Smooth muscle cell of the brain vasculature (primary cell): Measurements from ENCODE around the gene PNKP.

Experiments
- DNase-seq: peaks from one replicate; pipeline ENCODE4 v3.0.0-alpha.2; 2012; ENCODE audit warnings: low read depth, low spot score

The PNKP gene

DNA sequence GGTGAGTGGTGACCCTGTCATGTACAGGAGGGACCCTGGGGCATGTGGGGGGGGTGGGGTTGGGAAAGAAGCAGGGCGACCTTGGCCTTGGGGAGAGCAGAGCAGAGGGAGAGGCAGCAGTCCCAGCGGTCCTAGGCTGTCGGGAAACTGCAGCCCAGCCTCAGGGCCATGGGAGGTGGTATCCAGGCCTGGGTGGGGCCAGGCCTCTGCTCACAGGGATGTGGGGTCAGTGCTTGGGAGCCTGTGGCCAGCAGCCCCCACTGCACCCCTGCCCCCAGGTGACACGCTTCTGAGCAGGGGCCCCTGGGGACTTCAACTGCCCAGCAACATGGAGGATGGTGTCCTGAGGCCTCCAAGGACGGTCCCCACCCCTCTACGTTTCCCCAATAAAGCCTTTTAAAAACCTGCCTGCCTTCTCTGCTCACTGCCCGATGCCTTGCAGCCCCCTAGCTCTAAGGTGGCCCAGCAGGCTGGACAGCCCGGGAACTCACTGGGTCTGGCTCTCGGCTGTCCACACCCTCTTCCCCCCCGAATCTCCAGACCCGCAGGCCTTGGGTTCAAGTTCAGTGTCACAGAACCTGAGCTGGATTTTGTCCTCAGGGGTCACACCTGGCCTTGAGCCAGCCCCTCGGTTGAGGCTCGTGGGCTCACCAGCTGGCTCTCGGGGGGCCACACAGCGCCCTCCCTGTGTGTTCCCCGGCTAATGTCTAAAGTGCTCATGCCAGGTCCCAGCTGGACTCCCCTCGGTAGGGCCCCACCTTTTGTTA lies 6.9 kb downstream of the PNKP start:
- no peak for DNase-seq

DNA sequence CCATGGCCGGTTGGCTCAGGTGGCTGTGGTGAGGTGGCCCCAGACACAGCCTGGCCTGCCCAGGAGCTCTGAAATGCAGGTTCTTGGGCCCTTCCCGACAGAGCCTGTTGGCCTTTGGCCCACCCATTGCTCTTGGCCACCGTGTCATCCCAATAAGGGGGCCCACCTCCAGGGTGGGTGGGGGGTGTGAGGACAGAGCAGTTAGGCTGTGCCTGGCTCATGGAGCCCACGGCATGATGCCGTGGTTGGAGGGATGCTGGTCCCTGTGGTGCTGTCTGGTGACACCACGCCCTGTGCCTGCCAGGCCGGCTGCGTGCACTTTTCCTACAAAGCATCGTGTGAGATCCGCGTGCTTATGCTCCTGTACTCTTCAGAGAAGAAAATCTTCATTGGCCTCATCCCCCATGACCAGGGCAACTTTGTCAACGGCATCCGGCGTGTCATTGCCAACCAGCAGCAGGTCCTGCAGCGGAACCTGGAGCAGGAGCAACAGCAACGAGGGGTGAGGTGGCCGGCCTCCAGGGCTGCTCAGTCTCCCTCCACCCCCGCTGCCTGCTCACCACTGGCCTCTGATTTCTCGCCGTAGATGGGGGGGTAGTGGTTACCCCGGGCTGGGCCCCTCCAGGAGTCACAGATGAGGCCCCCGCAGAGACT lies 7.6 kb downstream of the PNKP start:
- DNase-seq: no peak

DNA sequence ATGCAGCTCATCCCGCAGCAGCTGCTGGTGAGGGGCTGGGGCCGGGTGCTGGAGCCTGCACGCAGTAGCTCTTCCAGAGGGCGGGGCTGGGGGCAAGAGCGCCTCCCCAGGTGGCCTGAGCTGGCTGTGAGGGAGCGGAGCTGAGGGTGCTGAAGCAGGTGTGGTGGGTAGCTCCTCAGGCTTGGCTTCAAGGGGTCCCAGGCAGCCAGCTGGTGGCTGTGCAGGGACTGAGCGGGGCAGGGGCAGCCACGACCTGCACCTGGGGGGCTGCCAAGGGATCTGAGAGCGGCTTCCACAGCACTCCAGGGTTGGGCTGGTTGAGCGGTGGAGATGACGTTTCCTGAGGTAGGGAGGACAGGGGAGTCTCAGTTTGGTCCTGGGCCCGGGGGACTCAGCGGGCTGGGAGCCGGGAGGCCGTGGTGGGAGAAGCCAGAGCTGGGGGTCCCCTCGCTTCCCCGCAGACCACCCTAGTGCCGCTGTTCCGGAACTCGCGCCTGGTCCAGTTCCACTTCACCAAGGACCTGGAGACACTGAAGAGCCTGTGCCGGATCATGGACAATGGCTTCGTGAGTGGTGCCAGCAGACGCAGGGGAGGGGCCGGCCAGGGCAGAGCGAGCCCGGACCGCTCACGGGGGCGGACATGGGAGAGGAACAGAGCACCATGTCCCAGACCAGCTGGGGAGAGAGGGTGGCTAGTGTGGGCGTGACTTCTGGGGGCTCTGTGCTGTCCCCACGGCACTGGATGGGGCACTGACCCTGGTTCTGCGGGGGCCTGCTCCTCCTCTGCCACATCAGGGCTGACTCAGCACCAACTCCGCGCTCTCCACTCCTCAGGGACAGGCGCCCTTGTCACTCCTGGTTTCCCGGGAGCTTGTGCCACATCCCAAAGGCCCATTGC lies 9.0 kb downstream of the PNKP start:
- no peak for DNase-seq

DNA sequence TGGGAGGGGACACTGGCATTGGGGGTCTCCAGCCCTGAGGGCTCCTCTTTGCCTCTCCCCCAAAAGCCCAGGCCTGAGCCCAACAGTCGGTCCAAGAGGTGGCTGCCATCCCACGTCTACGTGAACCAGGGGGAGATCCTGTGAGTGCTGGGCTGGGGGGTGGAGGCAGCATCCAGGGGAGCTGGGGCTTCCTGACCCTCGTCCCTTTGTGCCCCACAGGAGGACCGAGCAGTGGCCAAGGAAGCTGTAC lies 9.6 kb downstream of the PNKP start:
- no peak for DNase-seq

DNA sequence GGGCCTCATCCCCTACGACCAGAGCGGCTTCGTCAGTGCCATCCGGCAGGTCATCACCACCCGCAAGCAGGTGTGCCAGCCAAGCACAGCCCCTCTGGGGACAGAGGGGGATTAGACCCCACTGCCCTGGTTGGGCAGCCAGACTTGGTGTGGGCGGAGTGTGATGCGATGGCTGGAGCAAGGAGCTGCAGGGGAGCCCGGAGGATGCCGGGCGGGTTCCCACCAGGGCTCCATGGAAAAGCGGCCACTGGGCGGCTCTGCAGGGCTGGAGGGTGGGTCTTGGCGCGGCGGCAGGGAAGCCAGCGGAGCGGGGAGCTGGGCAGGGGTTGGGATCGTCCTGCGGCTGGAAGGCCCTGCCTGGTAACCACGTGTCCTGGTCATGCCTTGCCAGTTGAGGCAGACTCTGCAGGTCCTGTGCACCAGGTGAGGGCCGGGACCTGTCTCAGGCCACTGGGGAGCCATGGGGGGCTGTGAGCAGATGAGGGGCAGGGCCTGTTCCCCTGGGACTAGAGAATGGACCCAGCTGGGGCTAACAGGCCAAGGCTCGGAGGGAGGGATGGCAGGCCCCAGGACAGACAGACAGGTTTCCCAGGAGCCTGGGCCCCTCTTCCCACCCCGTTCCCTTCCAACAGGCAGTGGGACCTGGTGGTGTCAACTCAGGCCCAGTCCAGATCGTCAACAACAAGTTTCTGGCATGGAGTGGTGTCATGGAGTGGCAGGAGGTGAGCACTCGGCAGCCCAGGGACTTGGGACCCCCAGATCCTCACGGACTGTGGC lies 10.1 kb downstream of the PNKP start:
- DNase-seq: no peak

DNA sequence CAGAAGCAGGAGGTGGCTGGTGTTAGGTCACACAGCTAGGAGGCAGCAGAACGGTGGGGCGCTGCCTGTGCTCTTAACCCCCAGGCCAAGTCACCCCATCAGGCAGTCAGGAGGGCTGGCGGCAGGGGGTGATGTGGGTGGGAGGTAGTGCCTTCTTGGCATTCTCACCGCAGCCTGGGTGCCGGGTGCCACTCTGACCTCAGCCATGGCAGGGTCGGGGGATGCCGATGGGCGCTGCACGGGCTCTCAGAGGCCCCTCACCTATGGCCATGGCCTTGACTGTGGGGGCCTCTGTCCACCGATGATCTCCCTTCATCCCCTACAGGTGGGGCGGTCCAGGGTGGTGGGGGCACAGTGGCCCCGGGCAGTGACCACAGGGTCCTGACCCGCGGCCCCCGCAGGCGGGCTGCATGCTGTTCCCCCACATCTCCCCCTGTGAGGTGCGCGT lies 10.8 kb downstream of the PNKP start:
- DNase-seq: no peak

DNA sequence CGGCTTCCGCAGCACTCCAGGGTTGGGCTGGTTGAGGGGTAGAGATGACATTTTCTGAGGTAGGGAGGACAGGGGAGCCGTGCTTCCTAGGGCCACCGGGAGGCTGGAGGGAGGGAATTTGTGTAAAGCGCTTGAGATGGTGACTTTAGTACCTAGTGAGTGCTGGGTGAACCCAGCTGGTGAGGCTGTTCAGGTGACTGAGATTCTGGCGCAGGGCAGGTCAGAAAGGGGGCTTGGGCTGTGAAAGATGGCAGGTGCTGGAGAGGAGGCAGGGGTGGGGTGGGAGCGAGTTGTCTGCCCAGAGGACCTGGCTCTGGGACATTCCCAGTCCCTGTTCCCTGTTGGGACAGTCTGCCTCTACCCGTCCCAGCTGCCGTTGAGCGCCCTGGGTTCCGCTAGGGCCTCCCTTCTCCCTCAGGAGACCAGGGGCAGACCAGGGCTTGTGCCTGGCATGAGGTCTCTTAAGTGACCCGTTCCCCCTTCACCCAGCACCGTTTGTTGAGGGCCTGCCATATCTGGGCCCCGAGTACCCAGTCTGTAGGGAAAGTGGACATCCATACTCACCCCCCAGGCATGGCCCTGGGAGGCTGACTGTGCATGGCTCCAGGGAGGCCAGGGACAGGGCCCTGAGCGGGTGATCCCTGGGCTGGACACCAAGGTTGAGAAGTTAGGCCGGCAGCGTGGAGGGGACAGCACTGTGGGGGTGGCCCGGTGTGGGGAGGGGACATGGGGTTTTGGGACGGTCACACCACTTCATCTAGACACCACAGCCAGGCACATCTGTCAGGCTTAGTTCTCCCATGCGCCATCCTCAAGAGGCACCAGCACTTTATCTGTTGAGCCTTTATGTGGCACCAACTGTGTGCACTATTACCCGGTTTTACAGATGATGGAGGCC lies 11.5 kb downstream of the PNKP start:
- DNase-seq: no peak

DNA sequence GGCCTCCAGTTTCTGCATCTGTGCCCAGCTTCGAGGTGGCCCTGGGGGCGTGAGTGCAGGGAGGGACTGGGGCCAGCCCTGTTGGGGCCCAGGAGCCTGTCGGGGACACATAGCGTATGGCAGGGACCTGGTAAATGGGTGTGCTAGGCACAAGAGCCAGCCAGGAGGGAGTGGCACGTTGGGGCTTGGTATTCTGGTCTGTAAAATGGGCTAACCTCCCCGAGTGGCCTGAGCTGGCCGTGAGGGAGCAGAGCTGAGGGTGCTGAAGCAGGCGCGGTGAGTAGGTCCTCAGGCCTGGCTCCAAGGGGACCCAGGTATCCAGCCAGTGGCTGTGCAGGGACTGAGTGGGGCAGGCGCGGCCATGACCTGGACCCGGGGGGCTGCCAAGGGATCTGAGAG lies 12.1 kb downstream of the PNKP start:
- no peak for DNase-seq

DNA sequence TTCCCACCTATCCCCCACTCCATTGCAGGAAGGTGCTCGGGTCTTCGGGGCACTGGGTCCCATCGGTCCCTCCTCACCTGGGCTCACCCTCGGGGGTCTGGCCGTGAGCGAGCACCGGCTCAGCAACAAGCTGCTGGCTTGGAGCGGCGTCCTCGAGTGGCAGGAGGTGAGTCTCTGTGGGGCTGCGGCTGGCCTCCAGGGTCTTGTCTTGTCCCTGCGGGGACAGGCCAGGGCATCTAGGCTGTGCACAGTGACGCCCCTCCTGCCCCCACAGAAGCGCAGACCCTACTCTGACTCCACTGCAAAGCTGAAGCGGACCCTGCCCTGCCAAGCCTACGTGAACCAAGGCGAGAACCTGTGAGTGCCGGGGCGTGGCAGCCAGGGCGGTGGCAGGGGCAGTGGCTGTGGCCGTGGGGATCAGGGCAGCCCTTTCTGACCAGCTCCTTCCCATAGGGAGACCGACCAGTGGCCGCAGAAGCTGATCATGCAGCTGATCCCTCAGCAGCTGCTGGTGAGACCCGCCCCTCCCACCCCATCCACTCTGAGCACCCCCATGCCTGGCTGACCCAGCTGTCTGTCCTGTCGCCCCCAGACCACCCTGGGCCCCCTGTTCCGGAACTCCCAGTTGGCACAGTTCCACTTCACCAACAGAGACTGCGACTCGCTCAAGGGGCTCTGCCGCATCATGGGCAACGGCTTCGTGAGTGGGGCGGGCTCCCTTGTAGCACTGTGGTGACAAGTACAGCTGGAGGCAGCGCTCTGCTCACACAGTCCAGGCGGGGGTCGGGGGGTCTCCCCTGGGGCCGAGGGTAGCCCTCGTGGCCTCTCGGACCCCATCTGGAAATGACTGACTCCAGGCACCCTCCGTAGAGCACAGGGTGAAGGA lies 12.8 kb downstream of the PNKP start:
- DNase-seq: no peak

DNA sequence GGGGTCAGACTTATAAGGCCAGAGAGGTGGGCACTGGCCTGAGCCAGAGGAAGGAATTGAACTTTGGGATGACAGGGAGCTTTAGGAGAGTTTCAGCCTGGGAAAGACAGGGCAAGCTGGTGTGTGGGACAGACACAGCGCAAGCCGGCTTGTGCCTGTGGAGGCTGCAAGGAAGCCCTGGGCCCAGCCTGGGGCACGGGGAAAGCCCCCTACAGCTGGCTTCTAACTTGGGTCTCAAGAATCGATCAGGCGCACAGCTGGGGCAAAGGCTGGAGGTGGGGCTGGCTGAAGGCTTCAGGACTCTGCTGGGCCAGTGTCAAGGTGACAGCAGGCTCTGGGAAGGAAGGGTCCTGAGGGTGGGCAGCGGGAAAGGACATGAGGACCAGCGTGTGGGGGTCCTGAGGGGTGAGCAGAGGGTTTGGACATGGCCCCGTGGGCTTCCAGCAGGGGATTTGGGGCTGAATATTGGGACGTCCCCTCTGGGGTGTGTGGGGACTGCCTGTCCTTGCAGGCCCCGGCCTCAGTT lies 13.5 kb downstream of the PNKP start:
- no peak for DNase-seq

DNA sequence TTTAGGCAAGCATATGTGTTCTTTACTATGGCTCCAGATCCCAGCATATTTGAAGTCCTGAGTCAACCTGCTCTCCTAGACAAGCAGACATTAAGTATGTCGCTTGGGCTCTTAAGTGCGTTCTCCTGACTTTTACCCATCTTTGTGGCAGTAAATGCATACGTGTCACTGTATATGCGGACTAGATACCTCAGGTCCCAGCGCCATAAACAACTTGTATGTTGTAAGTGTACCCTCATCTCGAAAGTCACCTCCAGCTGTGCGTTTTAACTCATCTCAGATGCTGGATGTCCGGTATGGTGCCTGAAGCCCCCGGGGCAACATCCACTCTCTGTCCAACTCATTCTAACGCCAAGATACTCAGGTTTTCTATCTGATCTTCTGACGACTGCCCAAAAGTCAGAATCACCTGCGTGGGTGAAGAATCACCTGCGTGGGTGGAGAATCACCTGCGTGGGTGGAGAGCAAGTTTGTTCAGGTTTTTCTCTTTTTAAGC lies 14.7 kb downstream of the PNKP start:
- DNase-seq: no peak

DNA sequence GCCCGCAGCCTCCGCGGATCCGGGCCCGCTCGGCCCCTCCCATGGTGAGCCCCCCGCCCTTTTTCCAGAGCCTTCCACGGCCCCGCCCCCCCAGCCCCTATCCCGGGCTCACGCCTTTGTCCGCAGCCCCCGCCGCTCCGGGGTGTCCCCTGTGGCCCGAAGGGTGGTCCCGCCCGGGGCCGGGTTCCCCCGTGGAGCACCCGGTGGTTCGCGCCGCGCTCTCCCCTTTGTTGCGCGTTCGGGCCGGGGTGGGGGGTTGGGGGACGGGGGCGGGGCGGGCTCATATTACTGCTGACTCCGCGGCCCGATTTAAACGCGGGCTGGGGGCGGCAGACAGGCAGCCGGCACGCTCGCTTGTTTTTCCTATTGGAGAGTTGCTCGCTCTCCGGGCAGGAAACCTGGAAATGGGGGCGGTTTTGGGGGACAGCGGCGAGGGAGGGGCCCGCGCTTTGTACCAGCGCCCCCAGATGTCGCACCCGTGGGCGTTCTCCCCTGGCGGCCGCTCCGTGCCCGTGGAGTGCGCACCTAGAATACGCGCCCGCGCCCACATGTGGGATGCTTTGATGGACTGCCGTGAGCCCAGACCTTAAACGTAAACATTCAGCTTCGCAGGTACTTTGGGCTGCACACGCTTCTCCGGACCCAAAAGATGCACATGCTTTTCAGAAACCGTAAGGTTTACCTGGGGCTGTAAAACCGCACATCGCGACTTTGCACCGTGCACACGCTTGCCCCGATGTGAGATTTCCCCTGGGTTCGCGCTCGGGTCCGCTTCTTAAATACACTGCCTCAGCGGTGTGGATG lies 15.7 kb downstream of the PNKP start:
- DNase-seq: no peak

DNA sequence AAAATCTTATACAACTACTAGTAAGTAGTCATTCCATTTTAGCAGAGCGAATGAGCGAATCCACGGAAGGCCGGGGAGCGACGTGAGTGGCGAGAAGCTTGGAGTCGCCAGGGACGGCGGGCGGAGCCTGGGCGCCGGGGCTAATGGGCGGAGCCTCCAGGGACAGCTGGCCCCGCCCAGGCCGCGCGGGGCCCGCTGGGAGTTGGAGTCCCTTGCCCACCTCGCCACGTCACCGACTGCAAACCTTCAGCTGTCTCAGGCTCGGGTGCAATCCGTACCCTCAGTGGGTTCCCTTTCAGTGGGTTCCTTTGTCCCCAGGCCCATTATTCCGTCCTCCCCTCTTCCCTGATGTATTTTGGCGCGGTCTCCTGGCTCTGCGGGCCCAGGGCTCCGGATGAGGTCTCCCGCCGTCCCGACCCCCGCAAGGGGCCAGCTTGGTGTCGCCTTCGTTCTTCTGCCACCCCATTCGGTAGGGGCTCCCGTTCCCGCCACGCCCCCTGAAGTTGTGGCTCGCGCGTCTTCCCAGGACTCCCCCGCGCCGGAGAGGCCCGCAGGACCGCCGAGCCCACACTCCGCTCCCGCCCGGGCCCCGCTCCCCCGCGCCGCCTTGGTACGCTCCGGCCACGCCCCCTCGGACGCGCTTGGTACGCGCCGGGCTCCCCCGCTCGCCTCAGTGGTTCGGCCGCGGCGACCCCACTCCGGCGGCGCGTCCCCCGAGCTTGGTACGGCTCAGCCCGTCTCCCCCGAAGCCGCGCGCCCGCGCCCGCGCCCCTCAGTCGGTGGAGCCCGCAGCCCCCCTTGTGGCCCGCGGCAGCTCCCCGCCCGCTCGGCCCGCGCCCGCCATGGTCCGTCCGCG lies 16.7 kb downstream of the PNKP start, which contains the start of gene PTOV1:
PTOV1 (plus strand) TSS at position 673 of the 856 bp plus-strand sequence.
- DNase-seq: peak; percentile 78

DNA sequence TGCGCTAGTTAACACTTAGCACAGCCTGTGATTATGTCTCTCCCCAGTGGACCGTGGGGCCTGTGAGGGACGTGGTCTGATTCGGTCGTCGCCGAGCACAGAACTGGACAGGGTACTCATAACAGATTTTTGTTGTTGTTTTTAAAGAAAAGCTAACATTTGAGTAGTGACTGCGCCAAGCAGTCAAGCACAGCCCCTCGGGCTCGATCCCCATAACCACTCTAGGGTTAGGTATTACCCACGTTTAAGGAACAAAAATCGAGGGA lies 17.2 kb downstream of the PNKP start:
- no peak for DNase-seq

DNA sequence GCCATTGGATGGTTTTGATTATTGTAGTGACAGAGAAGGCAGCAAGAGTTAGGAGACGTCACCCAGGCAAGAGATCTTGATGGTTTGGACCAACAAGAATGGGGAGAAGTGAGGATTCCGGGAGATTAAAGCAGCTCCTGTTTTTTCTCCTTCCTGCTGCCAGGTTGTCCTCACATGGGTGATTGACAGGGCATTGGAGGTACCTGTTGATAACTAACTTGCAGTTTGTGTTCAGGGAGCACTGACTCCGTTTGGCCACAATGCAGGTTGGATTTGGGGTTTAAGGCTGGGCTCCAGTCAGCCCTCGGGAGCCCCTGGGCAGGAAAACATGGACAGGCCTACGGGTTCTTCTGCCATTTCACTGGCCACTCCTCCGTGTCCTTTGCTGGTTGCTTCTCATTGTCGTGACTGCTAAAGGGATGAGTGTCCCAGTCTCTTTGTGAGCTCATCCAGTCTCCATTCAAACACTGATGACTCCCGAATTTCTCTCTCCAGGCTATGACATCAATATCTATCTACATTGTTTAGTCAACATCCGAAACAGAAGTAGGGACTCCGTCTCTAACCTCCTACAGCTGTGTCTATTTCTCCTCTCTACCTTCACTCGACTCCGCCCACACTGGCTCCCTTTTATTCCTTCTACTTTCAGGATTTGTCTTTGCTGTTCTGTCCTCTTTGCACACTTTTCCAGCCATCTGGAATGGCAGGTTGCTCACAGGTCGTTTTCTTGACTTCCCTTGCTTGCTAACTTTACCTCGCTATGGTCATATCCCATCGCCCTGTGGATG lies 17.7 kb downstream of the PNKP start:
- no peak for DNase-seq

DNA sequence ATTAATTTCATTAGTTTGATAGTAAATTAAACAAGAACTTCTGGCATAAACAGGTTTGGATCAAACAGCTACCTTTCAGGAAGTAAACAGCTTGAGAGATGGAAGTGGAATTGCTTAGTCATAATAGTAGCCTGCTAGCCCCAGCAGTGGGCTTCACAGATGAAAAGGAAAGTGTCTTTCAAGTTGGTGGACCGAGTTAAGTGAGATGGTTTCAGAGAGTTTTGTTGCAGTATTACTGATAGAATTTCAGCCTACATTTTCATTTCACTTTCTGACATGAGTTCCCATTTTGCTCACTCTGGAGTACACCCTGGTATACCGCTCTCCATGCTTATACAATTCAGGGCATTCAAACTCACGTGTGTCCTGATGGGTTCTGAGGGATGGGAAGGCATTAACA lies 18.4 kb downstream of the PNKP start:
- no peak for DNase-seq
